Pancreas (tissue), 10 donors: ENCODE results near the gene CAT. TPM values are rescaled to one million over a fixed set of nuclear protein-coding genes. Genes with fewer than 3 reads are reported as not detected.

Source experiments
- ATAC-seq, 4 donors: fragments of 200-7000 bp; cut with Tn5 transposase; one replicate each; pipeline versions ENCODE4 v1.8.0 to v1.9.1; 2020; ENCODE audit warnings: mild to moderate bottlenecking in 4 of 4, moderate library complexity in 4 of 4
- DNase-seq, 6 donors: peaks; one replicate each; pipeline ENCODE4 v3.0.0-alpha.2; 2020
- FAIRE-seq: peaks from 2 replicates; lab custom pipeline; 2012; peaks lifted over from hg19 to GRCh38; lab: Jason Lieb, UNC
- H3K27ac ChIP-seq, 4 donors: fragments of 200-600 bp; sonication (generic); 1 replicate in 3 of 4; 2 replicates in 1 of 4; pipeline versions ENCODE4 v1.5.0 to v1.8.0; 2020
- H3K27me3 ChIP-seq, 4 donors: fragments of 200-600 bp; one replicate each; pipeline ENCODE4 v1.8.0; 2021
- H3K36me3 ChIP-seq, 3 donors: fragments of 200-600 bp; sonication (generic) in 1 of 3; one replicate each; pipeline versions ENCODE4 v1.5.0 to v1.8.0; 2020 to 2021
- H3K4me1 ChIP-seq, 3 donors: fragments of 200-600 bp; one replicate each; pipeline ENCODE4 v1.8.0; 2021
- H3K4me3 ChIP-seq, 4 donors: fragments of 200-600 bp; sonication (generic) in 2 of 4; one replicate each; pipeline versions ENCODE4 v1.5.0 to v1.8.0; 2020 to 2021
- H3K9me3 ChIP-seq, 4 donors: fragments of 200-600 bp; one replicate each; pipeline ENCODE4 v1.8.0; 2021
- CTCF ChIP-seq, 4 donors: fragments of 200-600 bp; sonication (generic) in 3 of 4; IDR thresholded peaks; one replicate each; pipeline versions ENCODE4 v1.5.0 to v1.8.0; 2021; ENCODE audit warnings: antibody characterized with exemption in 4 of 4
- intact Hi-C, 3 donors: fragments of 100-400 bp; cut with DNase I; formaldehyde crosslinking; loops; one replicate each; pipeline versions ENCODE4 v1.11.1 to v1.14.2; 2022
- polyA plus RNA-seq, 2 donors: library from polyadenylated mRNA; stranded (reverse); fragments of 200-250 nt; gene quantifications; one replicate each; pipeline ENCODE4 v1.2.3, GENCODE V29; 2013
- total RNA-seq, 6 donors: library from RNA; stranded (reverse); fragmentation: NEBNext Ultra II Directional in 4 of 6; extraction: Animal tissue kit (Norgen Biotek cat#: 25700) in 4 of 6; gene quantifications; one replicate each; pipeline versions ENCODE4 v1.2.1 to v1.2.4, GENCODE V29; 2021 to 2023
- donor health status: healthy with polysubstance abuse.
- donor health status: DM: no; HTN: no; CAD: no; lungs with moderate emphysema.
- donor health status: DM: no; HTN: no; CAD: no.
- donor health status: control.
- donor health status: control.
- donor health status: Bipolar disorder and iron deficiency.
- donor health status: DM: yes; HTN: yes; CAD: no.
- donor health status: DM: no; HTN: no; CAD: no.
- donor health status: DM: no; HTN: no; CAD: no.
- donor health status: DM: yes; HTN: yes; CAD: no.

CAT gene
- total and polyA plus RNA-seq, 8 donors = 26.6 to 53.5 (median 46.2) TPM

- intact Hi-C loops = no loop called here
- H3K4me1 ChIP-seq = no peaks in the 10 kb centered on the region
- H3K36me3 ChIP-seq = no peaks in the 10 kb centered on the region
- no peak overlapping the region for H3K4me3 ChIP-seq
- no peak for DNase-seq
- TF ChIP-seq CTCF (IDR thresholded peaks at IDR 0.05) = no peak
- ATAC-seq = no peak
- no peak for FAIRE-seq
- H3K27ac ChIP-seq = no peak overlapping the region
- H3K9me3 ChIP-seq = no peaks in the 10 kb centered on the region
- H3K27me3 ChIP-seq = no peaks in the 10 kb centered on the region
Observed at GRCh38 chr11:34521265-34521664, 82.5 kb downstream of the CAT start.

Other genes with a start within 250 kb of the CAT start
- 1 to 10 TPM in 5 of 6 donors, under 1 TPM in 1; 0.97 to 4.4 (median 2.2) TPM for gene ABTB2, start 80.9 kb upstream of the CAT start, total RNA-seq
- gene ABTB2, start 80.9 kb upstream of the CAT start, polyA plus RNA-seq = 1 to 10 TPM in 1 of 2 donors, under 1 TPM in 1; 0.63 to 1.3 TPM
- under 1 TPM in 4 of 6 donors, not detected in 2; 0.09 to 0.46 (median 0.18) TPM for gene ELF5, start 74.9 kb downstream of the CAT start, total RNA-seq
- gene ELF5, start 74.9 kb downstream of the CAT start, polyA plus RNA-seq = under 1 TPM; 0.09 to 0.15 TPM
- 10 to 100 TPM; 22.4 to 58.2 (median 33.5) TPM for gene EHF, start 182.2 kb downstream of the CAT start, total RNA-seq
- gene EHF, start 182.2 kb downstream of the CAT start, polyA plus RNA-seq = 10 to 100 TPM in 1 of 2 donors, 1 to 10 TPM in 1; 7.7 to 14.1 TPM